ENCODE data around the gene DPYD. TPM values are rescaled to one million over a fixed set of nuclear protein-coding genes. Genes with fewer than 3 reads are reported as not detected.

The DPYD gene
- total and polyA plus RNA-seq, 10 of the 15 experiments (the other 5 are each of a cell fraction or from before 2014, with no cell fraction given) = 5.7 to 23.8 (median 10.2) TPM

GRCh38 chr1:97693601-97694000 is 227.2 kb downstream of the DPYD start (continued):
- TF ChIP-seq CTCF (IDR thresholded peaks at IDR 0.05 in 2 of 3, conservative IDR thresholded peaks at IDR 0.05 in 1 of 3; ENCODE audit: control insufficient read depth in 2 of 3, extremely low read depth in 1 of 3, insufficient read depth in 1 of 3, low read depth in 3 of 3, low read length in 3 of 3) (no peak), CEBPZ (IDR thresholded peaks at IDR 0.05; ENCODE audit: low read depth, low read length) (no peak)

DNA sequence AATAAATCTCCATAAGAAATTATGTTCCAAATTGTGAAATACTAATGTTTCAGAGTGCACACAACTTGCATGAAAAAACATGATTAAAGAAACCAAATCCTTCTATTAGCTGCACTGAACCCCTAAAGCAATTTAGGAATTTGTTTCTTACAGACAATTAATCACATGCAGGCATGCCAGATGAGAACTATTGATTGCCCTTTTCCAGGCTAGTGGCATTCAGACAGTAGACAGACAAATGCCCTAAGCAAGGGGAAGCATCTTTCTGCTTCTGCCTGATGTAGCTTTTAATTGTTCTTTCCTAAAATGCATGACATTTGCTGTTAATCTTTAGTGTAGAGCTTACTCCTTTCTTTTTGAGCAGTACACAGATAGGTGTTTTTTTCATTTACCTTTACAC is 229.5 kb downstream of the DPYD start:
- H3K36me3 ChIP-seq (ENCODE audit: control insufficient read depth in 2 of 2, insufficient read depth in 2 of 2, low read length in 1 of 2) = no peaks in the 10 kb centered on the region
- H3K27ac ChIP-seq (ENCODE audit: control insufficient read depth, insufficient read depth) = no peak overlapping the region
- POLR2A ChIA-PET = no interaction called here
- H3K9ac ChIP-seq (ENCODE audit: control insufficient read depth, insufficient read depth, low read length) = no peak overlapping the region
- no peaks in the 10 kb centered on the region for H3K9me3 ChIP-seq (replicated peaks; ENCODE audit: control insufficient read depth, insufficient read depth, low read length)
- FAIRE-seq (no peak), DNase-seq (ENCODE audit: low read depth, low spot score) (no peak), ATAC-seq (no peak)
- CTCF ChIA-PET = interaction anchor here (1.1 kb wide), 1 partner anchor 11 kb away, joined by 3 read pairs; no protein-coding TSS in a partner anchor
- SMC1A ChIA-PET (ENCODE audit: uncharacterized antibody, unreplicated experiment) = no interaction called here
- in situ Hi-C loops (cut with MboI) = no loop called here
- intact Hi-C loops (cut with micrococcal nuclease; ENCODE audit: unreplicated experiment) = no loop called here
- H4K20me1 ChIP-seq (ENCODE audit: control insufficient read depth, insufficient read depth) = no peaks in the 10 kb centered on the region
- no peaks in the 10 kb centered on the region for H3K27me3 ChIP-seq (replicated peaks in 1 of 2; ENCODE audit: control insufficient read depth in 2 of 2, insufficient read depth in 2 of 2, low read length in 1 of 2)
- RAD21 ChIA-PET (ENCODE audit: unreplicated experiment) = no interaction called here
- H3K4me3 ChIP-seq = no peak overlapping the region
- BruUV-seq (replicated peaks) = no TSS peak
- H2AFZ ChIP-seq (ENCODE audit: control insufficient read depth, low read depth, low read length) = no peak overlapping the region
- no peaks in the 10 kb centered on the region for H3K79me2 ChIP-seq (ENCODE audit: control insufficient read depth, insufficient read depth, low read length)
- no peak overlapping the region for H3K4me2 ChIP-seq (ENCODE audit: control insufficient read depth, insufficient read depth)
- no peaks in the 10 kb centered on the region for H3K4me1 ChIP-seq (ENCODE audit: control insufficient read depth, insufficient read depth, low read length)
- TF ChIP-seq TCF3 (IDR thresholded peaks at IDR 0.05; ENCODE audit: borderline replicate concordance, insufficient read depth, low read depth, low read length) (no peak), CEBPB (IDR thresholded peaks at IDR 0.05; ENCODE audit: borderline replicate concordance in 1 of 2, low read depth in 2 of 2, low read length in 2 of 2) (no peak), ESRRA (IDR thresholded peaks at IDR 0.05; ENCODE audit: low read length) (no peak), NBN (IDR thresholded peaks at IDR 0.05) (no peak), KDM1A (IDR thresholded peaks at IDR 0.05; ENCODE audit: borderline replicate concordance) (no peak), NFXL1 (IDR thresholded peaks at IDR 0.05; ENCODE audit: borderline replicate concordance) (no peak), SIX5 (IDR thresholded peaks at IDR 0.05; ENCODE audit: low read depth, low read length, severe bottlenecking) (no peak)

Data from GM12878 (cell line).